ENCODE data around the gene TAF1B.
"Not testable (repeated sequence)": the region's sequence is repeated elsewhere in the genome, so short reads cannot be mapped to it uniquely, and the experiment has no call there.

DNA sequence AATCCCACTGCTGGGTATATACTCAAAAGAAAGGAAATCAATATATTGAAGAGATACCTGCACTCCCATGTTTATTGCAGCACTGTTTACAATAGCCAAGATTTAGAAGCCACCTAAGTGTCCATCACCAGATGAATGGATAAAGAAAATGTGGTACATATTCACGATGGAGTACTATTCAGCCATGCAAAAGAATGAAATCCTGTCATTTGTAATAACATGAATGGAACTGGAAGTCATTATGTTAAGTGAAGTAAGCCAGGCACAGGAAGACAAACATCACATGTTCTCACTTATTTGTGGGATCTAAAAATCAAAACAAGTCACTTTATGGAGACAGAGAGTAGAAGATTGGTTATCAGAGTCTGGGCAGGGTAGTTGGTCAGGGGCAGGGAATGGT, 8.2 kb upstream of the TAF1B start:
- not testable (repeated sequence) for TF ChIP-seq CTCF (conservative IDR thresholded peaks at IDR 0.05); EZH2 (IDR thresholded peaks at IDR 0.05; ENCODE audit: low read depth)
